Right lung (tissue), 5 donors: ENCODE results near the gene PSMA1. TPM values are rescaled to one million over a fixed set of nuclear protein-coding genes. Genes with fewer than 3 reads are reported as not detected.
A peak's percentile ranks its signal among the peaks of the same experiment; 100 is the strongest.
"Not testable (repeated sequence)": the region's sequence is repeated elsewhere in the genome, so short reads cannot be mapped to it uniquely, and the experiment has no call there.

Source experiments
- DNase-seq, 2 donors: peaks; one replicate each; pipeline ENCODE4 v3.0.0-alpha.2; 2013
- polyA plus RNA-seq, 5 donors: library from polyadenylated mRNA; unstranded; fragments of 120-200 nt; gene quantifications; one replicate each; pipeline versions ENCODE4 v1.2.1 to v1.2.3, GENCODE V29; 2013; ENCODE audit warnings: inconsistent platforms in 1 of 5, low replicate concordance in 1 of 5; ENCODE audit not compliant: insufficient read length in 5 of 5, insufficient read depth in 1 of 5

The PSMA1 gene
- polyA plus RNA-seq, 5 donors, result 150 to 202 (median 184) TPM

GRCh38 chr11:14538271-14538925 is 18.2 kb upstream of the PSMA1 start:
- no peak for DNase-seq

DNA sequence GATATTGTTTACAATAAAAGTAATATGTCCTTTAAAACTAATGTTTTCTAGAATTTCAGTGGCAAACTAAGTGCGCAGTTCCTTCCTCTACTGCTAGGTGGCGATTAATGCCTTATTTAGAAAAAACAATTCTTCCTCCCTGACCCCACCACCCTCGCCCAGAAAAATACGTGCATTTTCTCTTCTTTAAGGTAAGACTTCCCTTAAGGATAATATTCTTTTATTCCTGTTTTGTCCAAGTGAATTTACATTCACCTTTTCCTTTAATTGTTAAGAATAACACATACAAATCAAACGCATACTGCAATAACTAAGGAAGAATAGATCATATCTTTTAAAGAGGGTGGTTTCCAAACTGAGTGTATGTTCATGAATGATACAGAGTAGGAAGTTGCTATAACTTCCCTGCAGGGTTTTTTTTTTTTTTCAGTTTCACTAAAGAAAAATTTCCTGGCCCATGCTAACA is 17.0 kb upstream of the PSMA1 start:
- DNase-seq, result peak in 1 of 2 donors; percentile 40

DNA sequence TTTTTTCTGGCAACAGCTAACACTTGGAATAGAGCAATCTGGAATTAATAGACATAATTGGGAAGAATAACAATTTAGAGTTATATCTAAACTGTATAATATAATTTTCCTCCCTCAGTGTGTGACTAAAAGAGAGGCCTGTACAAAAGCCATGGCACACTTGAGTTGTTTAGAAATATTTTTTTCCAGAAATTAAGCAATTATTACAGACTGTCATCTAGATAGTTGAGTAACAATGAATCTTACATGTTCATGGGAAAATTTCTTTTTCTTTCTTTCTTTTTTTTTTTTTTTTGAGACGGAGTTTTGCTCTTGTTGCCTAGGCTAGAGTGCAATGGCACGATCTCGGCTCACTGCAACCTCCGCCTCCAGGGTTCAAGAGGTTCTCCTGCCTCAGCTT is 15.0 kb upstream of the PSMA1 start:
- DNase-seq, result not testable (repeated sequence)

DNA sequence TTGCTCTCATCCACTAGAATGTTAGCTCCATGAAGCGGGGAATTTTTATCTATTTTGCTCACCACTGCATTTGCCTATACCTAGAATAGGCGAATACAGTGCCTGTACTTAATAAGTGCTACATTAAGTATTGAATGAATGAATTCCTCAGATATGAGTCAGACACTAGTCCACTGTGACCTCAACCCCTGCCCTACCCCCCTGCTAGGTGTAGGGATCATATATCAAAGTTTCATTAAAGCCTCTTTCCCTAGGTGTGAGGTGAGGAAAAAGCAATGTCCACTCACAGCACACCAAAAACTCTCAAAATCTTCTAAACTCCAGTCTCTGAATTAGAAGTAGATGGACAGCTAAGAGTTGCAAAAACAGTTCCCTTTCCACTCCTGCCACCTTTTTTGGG is 9.8 kb upstream of the PSMA1 start:
- no peak for DNase-seq

GRCh38 chr11:14529321-14529720 is 9.1 kb upstream of the PSMA1 start:
- DNase-seq, result no peak

- DNase-seq, result no peak
Observed at GRCh38 chr11:14522801-14523200, 2.6 kb upstream of the PSMA1 start.

- DNase-seq, result no peak
Observed at GRCh38 chr11:14522245-14522644, 2.1 kb upstream of the PSMA1 start.

DNA sequence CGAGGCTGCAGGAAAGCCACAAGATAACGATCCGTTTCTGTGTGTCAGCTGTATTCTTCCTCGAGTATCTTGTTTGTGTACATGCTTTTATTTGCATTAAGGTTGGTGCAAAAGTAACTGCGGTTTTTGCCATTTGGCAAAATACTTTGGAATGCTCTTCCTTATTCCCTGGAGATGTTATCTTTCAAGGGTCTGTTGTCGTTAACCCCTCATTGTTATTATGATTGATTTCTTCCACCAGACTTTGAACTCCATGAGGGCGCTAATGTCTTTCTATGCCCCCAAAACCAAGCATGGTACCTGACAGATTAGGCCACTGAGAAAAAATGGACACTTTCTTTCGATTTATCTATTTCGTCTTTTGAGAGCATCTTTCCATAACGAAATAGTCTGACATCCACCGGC is 563 bp upstream of the PSMA1 start:
- no peak for DNase-seq

DNA sequence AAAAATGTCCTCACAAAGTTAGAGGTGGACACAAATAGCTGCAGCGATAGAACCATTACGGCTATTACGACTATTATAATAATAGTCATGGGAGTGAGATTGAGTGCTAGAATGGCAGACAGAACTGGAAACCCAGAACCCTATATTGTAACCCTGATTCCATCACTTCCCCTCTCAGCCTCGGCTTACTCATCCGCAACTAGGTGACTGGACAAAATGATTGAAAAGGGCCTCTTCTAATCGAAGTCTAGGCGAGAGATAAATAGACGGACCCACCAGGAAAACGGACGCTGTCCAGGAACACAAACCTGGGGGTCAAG is 629 bp downstream of the PSMA1 start:
- no peak for DNase-seq

- DNase-seq, result no peak
Observed at GRCh38 chr11:14518820-14519219, 1.4 kb downstream of the PSMA1 start.

- DNase-seq, result no peak
Observed at GRCh38 chr11:14513800-14514199, 6.4 kb downstream of the PSMA1 start.

DNA sequence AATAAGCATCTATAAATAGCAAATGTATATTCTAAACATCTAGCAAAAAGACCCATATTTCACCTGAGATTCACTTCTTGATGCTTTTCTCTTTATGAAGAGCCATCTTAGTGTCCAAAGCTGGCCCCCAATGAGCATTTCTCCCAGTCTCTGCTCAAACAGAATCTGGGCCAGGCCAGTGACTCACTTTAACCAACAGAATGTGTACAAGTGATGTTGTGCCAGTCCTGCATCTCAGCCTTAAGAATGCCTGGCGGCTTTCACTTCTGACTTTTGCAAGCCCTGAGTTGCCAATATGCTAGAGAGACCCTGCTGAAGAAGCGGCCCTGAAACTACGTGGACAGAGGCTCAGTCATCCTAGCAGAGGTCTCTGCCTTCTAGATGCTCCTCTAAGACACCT is 13.7 kb downstream of the PSMA1 start:
- DNase-seq, result no peak

- no peak for DNase-seq
Observed at GRCh38 chr11:14503023-14503422, 17.2 kb downstream of the PSMA1 start.

DNA sequence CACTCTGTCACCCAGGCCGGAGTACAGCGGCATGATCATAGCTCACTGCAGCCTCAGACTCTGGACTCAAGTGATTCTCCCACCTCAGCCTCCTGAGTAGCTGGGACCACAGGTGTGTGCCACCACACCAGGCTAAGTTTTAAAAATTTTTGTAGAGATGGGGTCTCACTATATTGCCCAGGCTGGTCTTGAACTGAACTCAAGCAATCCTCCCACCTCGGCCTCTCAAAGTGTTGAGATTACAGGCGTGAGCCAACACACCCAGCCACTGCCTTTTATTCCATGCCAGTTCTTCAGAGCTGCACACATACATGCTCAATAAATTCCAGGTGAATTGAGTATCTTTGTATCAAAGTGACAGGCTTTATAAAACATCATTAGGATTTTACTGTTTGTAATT is 18.1 kb downstream of the PSMA1 start:
- DNase-seq, result no peak

GRCh38 chr11:14500181-14500651 is 20.0 kb downstream of the PSMA1 start:
- peak; percentile 55 to 57 for DNase-seq

- peak; percentile 93 to 94 for DNase-seq
Observed at GRCh38 chr11:14499560-14500180, 20.5 kb downstream of the PSMA1 start, which contains the start of gene COPB1. Gene COPB1 (minus strand): TSS chr11:14499811. CDS start chr11:14498928, 883 bp downstream.

- DNase-seq, result peak in 1 of 2 donors; percentile 42
Observed at GRCh38 chr11:14499178-14499559, 21.0 kb downstream of the PSMA1 start.

DNA sequence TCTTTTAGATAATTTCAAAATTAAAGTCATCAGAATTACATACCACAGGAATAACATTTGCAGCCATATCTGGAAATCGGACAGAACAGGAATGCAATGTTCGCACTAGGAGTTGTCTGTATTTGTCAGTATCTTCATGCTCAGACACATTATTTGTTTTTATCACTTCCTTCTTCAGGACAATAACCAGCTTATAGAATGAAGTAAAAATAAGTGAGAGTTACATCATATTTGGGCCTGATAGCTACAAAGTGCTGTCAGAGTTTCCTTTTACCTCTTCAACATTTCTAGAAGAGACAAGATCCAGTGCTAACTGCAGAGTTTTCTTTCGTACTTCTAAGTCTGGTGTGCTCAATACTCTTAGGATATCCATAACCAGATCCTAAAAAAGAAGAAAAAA is 39.5 kb downstream of the PSMA1 start:
- DNase-seq, result no peak

- no peak for DNase-seq
Observed at GRCh38 chr11:14471127-14471526, 49.1 kb downstream of the PSMA1 start.

- no peak for DNase-seq
Observed at GRCh38 chr11:14463623-14464022, 56.6 kb downstream of the PSMA1 start.

DNA sequence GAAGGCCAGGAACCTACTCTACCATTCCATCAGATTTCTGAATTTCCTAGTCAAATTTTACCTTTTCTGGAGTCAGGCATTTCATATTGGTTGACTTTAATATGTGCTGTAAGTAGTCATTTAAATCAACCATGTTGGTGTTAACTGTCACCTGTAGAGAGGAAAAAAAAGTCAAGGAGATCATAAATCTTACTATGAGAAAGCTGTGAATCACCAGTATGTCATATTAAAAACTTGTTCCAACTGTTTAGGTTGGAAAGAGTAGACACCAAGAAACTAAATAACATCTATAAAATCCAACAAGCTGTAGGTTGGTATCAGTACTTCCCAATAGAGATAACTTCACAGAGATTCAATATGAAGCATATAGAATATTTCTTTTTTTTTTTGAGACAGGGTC is 60.0 kb downstream of the PSMA1 start:
- no peak for DNase-seq

DNA sequence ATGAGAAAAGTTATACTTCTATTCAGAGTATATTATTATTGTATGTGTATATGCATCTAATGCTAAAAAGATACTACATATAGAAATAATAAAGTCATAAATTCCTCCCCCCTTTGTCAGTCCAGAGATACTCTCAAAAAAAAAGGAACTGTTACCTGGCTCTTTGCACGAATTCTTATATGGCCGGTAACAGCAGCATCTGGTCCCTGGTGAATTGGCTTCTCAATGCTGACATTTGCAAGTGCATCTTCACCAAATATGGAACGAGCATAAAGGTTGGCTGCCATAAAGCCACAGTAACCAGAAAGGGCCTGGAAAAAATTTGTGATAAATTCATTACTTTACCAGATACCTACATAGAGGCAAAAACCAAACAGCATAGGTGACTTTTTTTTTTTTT is 61.8 kb downstream of the PSMA1 start:
- DNase-seq, result no peak

DNA sequence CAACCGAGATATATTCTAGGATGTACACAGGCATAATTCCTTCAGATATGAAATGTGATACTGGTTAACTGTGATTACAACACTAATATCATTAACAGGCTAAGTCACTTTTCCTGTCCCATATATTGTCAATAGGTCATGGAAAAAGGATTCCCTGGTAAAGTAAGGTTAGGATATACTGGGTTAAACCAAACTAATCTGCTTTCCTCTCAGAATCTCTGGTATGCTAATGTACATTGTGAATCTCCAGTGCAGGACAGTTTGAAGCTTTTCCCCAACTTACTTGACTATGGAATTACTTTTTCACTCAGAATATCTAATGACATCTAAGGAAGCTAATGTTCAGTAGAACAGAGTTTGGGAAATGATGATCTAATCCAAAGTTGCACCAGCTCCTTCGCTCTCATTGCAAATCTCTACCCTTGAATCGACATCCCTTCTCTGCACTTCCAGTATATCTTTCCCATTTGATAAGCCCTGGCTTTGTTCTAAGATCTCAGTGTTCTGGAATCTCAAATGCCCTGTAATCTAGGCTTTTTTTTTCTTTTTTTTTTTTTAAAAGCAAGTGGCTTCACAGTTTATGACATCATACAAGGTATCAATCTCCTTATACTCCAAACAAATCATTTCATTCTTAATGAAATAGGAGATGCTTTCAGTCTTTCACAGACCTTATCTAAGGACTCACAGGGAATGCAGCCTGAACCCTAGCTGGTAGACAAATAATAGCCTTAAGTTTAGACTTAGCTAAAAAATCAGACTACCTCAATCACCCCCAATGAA is 64.3 kb downstream of the PSMA1 start:
- no peak for DNase-seq
